ENCODE results near the gene RAB40C.

- TF ChIP-seq CTCF (IDR thresholded peaks at IDR 0.05) (no peak), POLR2A (IDR thresholded peaks at IDR 0.05) (no peak)
These were observed 16.9 kb downstream of the RAB40C start for GRCh38 chr16:606656-607307.
